OCI-LY3 (cell line): ENCODE measurements around the gene ZNF24.

Experiments
- CTCF ChIP-seq: fragments of 200-600, 300-600 bp; sonication (generic); IDR thresholded peaks from 2 replicates; pipeline ENCODE4 v1.5.1; 2014; ENCODE audit warnings: antibody characterized with exemption, low read length, low read depth
- EZH2phosphoT487 ChIP-seq: fragments of 200-600 bp; shearing (Covaris generic); IDR thresholded peaks from 2 replicates; pipeline ENCODE4 v1.6.1; 2018; ENCODE audit warnings: antibody characterized with exemption, mixed run types, low read depth

GRCh38 chr18:35386600-35387100, 42.4 kb upstream of the ZNF24 start:
- peak; percentile 78 for TF ChIP-seq CTCF
- TF ChIP-seq EZH2phosphoT487 = no peak
